PC-9 (cell line): ENCODE data around the gene GALT. TPM values are rescaled to one million over a fixed set of nuclear protein-coding genes. Genes with fewer than 3 reads are reported as not detected.

ENCODE experiments used
- BruUV-seq: library from RNA; stranded (reverse); fragments of 400-500 nt; replicated peaks from 2 replicates; lab custom pipeline; 2021; lab: Mats Ljungman, UMichigan
- CTCF ChIA-PET: fragments of 300-600 bp; sonication (Branson Sonifier 250); formaldehyde crosslinking; loops from one replicate; lab custom pipeline; 2022; ENCODE audit warnings: antibody characterized with exemption; lab: Charles Lee
- POLR2A ChIA-PET: fragments of 300-600 bp; sonication (Branson Sonifier 250); formaldehyde crosslinking; loops from one replicate; lab custom pipeline; 2022; ENCODE audit warnings: antibody characterized with exemption; ENCODE audit not compliant: unreplicated experiment; lab: Charles Lee
- DNase-seq, 2 experiments: peaks; one replicate each; pipeline versions ENCODE4 v3.0.0 to v3.0.0-alpha.2; 2015 to 2022; ENCODE audit warnings: mixed read lengths in 1 of 2
- H2AFZ ChIP-seq: fragments of 200-600 bp; sonication (generic); 2 replicates; pipeline ENCODE4 v1.8.1; 2017; ENCODE audit warnings: antibody characterized with exemption
- H3F3A ChIP-seq: fragments of 200-600 bp; sonication (generic); 2 replicates; pipeline ENCODE4 v1.8.1; 2017; ENCODE audit warnings: antibody characterized with exemption, mild to moderate bottlenecking, low read depth; ENCODE audit not compliant: insufficient read depth
- H3K27ac ChIP-seq: fragments of 200-600 bp; sonication (generic); 2 replicates; pipeline ENCODE4 v1.6.1; 2016; ENCODE audit warnings: mixed run types
- H3K27me3 ChIP-seq: fragments of 200-600 bp; sonication (generic); 2 replicates; pipeline ENCODE4 v1.6.1; 2016; ENCODE audit warnings: low read depth, mixed run types; ENCODE audit not compliant: insufficient read depth
- H3K36me3 ChIP-seq: fragments of 200-600 bp; sonication (generic); 2 replicates; pipeline ENCODE4 v1.6.1; 2016; ENCODE audit warnings: low read depth, mixed run types
- H3K4me1 ChIP-seq: fragments of 200-600 bp; sonication (generic); replicated peaks from 2 replicates; pipeline ENCODE4 v1.6.1; 2016; ENCODE audit warnings: mixed run types; ENCODE audit not compliant: insufficient read depth
- H3K4me2 ChIP-seq: fragments of 200-600 bp; sonication (generic); 2 replicates; pipeline ENCODE4 v1.6.1; 2017; ENCODE audit warnings: mixed run types
- H3K4me3 ChIP-seq: fragments of 200-600 bp; sonication (generic); 2 replicates; pipeline ENCODE4 v1.6.1; 2016; ENCODE audit warnings: mixed run types
- H3K79me2 ChIP-seq: fragments of 200-600 bp; sonication (generic); 2 replicates; pipeline ENCODE4 v1.6.1; 2017; ENCODE audit warnings: low read depth, mixed run types
- H3K9me2 ChIP-seq: fragments of 200-600 bp; sonication (generic); 2 replicates; pipeline ENCODE4 v1.8.1; 2017; ENCODE audit warnings: mild to moderate bottlenecking; ENCODE audit not compliant: insufficient read depth
- H3K9me3 ChIP-seq: fragments of 200-600 bp; sonication (generic); 2 replicates; pipeline ENCODE4 v1.8.1; 2016; ENCODE audit warnings: low read depth; ENCODE audit not compliant: insufficient read depth
- H4K20me1 ChIP-seq: fragments of 200-600 bp; sonication (generic); 2 replicates; pipeline ENCODE4 v1.8.1; 2017; ENCODE audit not compliant: insufficient read depth
- CTCF ChIP-seq: fragments of 200-600 bp; sonication (generic); conservative IDR thresholded peaks from 2 replicates; pipeline ENCODE4 v1.6.1; 2017; ENCODE audit warnings: mixed run types, antibody characterized with exemption, mild to moderate bottlenecking, moderate library complexity
- EZH2 ChIP-seq: fragments of 200-600 bp; sonication (generic); IDR thresholded peaks from 2 replicates; pipeline ENCODE4 v1.8.0; 2017; ENCODE audit warnings: antibody characterized with exemption, low read depth
- intact Hi-C: fragments of 100-400 bp; cut with micrococcal nuclease; formaldehyde crosslinking; loops from one replicate; pipeline ENCODE4 v1.10.0; 2022; ENCODE audit not compliant: unreplicated experiment
- total RNA-seq: library from RNA; stranded (reverse); gene quantifications from 2 replicates; pipeline ENCODE4 v1.2.3, GENCODE V29; 2021

The GALT gene
- total RNA-seq, 1 experiment from 2014 or later, result 18.2 TPM

DNA sequence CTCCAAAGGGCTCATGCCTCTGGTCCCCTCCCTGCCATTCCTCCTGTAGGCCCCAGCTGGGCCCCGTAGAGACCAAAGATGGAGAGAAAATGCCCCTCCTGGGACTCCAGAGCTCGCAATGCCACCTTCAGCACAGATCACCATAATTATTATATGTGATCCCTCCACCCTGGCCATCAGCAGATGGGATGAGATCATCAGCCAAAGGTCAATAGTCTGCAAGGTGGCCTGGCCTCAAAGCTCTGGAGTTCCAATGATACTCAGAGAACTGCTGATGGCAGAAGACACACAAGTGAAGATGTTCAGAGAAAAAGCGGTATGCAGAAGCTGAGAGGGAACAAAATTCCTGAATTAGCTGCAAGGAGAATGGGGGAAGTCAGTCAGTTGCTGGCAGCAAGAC lies 39.6 kb upstream of the GALT start:
- Histone ChIP-seq H3K4me3 (no peak overlapping the region), H2AFZ (no peak overlapping the region), H3F3A (no peaks in the 10 kb centered on the region), H3K4me1 (no peaks in the 10 kb centered on the region), H3K36me3 (no peaks in the 10 kb centered on the region), H3K4me2 (no peak overlapping the region), H3K9me3 (no peaks in the 10 kb centered on the region), H4K20me1 (no peaks in the 10 kb centered on the region), H3K27ac (no peak overlapping the region), H3K27me3 (no peaks in the 10 kb centered on the region), H3K9me2 (no peaks in the 10 kb centered on the region), H3K79me2 (0 out of 2 replicates have a peak, but pooled peaks cover 8% of the 10 kb centered on the region)
- CTCF ChIA-PET, result no interaction called here
- POLR2A ChIA-PET, result no interaction called here
- no TSS peak for BruUV-seq
- DNase-seq, result no peak
- intact Hi-C loops, result loop anchor here (10.0 kb wide), 1 partner anchor 352 kb away; no protein-coding TSS in a partner anchor
- TF ChIP-seq EZH2 (no peak), CTCF (no peak)

- Histone ChIP-seq H3K9me2 (no peaks in the 10 kb centered on the region), H3K36me3 (no peaks in the 10 kb centered on the region), H3K4me3 (no peak overlapping the region), H3F3A (no peaks in the 10 kb centered on the region), H3K27ac (no peak overlapping the region), H3K9me3 (no peaks in the 10 kb centered on the region), H4K20me1 (no peaks in the 10 kb centered on the region), H3K4me2 (no peak overlapping the region), H3K27me3 (no peaks in the 10 kb centered on the region), H3K79me2 (0 out of 2 replicates have a peak, but pooled peaks cover 8% of the 10 kb centered on the region), H2AFZ (no peak overlapping the region), H3K4me1 (0 out of 2 replicates have a peak, but pooled peaks cover under 1% of the 10 kb centered on the region)
- BruUV-seq, result no TSS peak
- POLR2A ChIA-PET, result no interaction called here
- intact Hi-C loops, result loop anchor here (10.0 kb wide), 1 partner anchor 353 kb away; no protein-coding TSS in a partner anchor
- TF ChIP-seq CTCF (no peak), EZH2 (no peak)
- DNase-seq, result no peak
- CTCF ChIA-PET, result no interaction called here
Measured at GRCh38 chr9:34607331-34607730, 39.1 kb upstream of the GALT start.

DNA sequence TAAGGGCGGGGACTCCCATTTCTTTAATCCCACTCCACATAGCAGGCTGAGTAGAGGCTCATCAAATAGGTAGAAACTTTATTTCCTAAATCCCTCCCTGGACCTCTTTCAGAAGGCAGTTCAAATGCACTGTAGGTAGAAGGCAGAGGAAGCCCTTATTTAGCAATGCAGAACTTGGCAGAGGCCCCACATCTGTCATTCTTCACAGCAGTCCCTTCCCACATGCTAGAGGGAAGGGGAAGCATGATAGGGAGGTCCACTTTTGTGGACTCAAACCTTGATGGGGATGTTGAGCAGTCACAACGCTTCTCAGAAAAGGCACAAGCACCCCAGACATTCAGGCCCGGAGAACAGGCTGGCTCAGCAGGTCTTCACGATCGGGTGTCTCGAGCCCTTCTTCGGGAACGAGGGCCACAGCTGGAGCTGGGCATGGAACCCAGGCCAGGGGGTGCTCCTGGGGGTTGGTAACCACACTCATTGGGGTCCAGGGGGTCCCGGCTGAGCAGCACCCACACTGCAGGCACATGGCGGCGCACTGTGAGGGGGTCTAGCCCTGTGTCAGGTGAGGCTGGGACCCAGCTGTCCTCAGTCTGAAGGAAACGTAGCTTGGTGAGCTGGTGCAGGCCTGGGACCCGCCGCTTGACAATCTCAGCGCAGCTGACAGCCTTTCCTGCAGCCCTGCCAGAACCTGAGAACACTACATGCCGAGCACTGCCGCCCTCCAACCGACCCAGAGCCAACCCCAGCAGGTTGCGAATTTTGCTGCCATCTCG lies 35.9 kb upstream of the GALT start:
- H3K27ac ChIP-seq, result no peak overlapping the region
- H3F3A ChIP-seq, result no peaks in the 10 kb centered on the region
- H3K36me3 ChIP-seq, result no peaks in the 10 kb centered on the region
- H3K9me2 ChIP-seq, result no peaks in the 10 kb centered on the region
- 0 out of 2 replicates have a peak, but pooled peaks cover 4% of the 10 kb centered on the region for H3K4me1 ChIP-seq
- TF ChIP-seq CTCF, result no peak
- TF ChIP-seq EZH2, result no peak
- H4K20me1 ChIP-seq, result no peaks in the 10 kb centered on the region
- peak overlapping the region; percentile 88 for H3K4me2 ChIP-seq
- ChIA-PET CTCF (no interaction called here), POLR2A (no interaction called here)
- H3K79me2 ChIP-seq, result 0 out of 2 replicates have a peak, but pooled peaks cover 8% of the 10 kb centered on the region
- no peaks in the 10 kb centered on the region for H3K9me3 ChIP-seq
- H3K4me3 ChIP-seq, result peak overlapping the region; percentile 86; the same call in 1 of the 2 replicates
- DNase-seq, result no peak
- intact Hi-C loops, result no loop called here
- H2AFZ ChIP-seq, result no peak overlapping the region
- H3K27me3 ChIP-seq, result no peaks in the 10 kb centered on the region
- no TSS peak for BruUV-seq
